BE2C (cell line): ENCODE data around the gene KRT27.

Experiments
- DNase-seq: peaks from one replicate; pipeline ENCODE4 v3.0.0-alpha.2; 2020
- H3K27me3 ChIP-seq: fragments of 250-450 bp; sonication (Bioruptor Pico); 2 replicates; pipeline ENCODE4 v1.5.1; 2020; ENCODE audit warnings: mild to moderate bottlenecking
- H3K36me3 ChIP-seq: fragments of 250-450 bp; sonication (Bioruptor Pico); 2 replicates; pipeline ENCODE4 v1.5.1; 2020; ENCODE audit warnings: mild to moderate bottlenecking
- H3K4me1 ChIP-seq: fragments of 250-450 bp; sonication (Bioruptor Pico); 2 replicates; pipeline ENCODE4 v1.5.1; 2020
- H3K4me3 ChIP-seq: 2 replicates; pipeline ENCODE4 v1.5.1; 2011; ENCODE audit warnings: low read depth, low read length
- H3K9me3 ChIP-seq: fragments of 250-450 bp; sonication (Bioruptor Pico); 2 replicates; pipeline ENCODE4 v1.5.1; 2020
- CTCF ChIP-seq: IDR thresholded peaks from 2 replicates; pipeline ENCODE4 v1.5.1; 2012; ENCODE audit warnings: mild to moderate bottlenecking, low read depth, low read length

The KRT27 gene

GRCh38 chr17:40813804-40814203 lies 31.5 kb upstream of the KRT27 start:
- H3K4me1 ChIP-seq: no peaks in the 10 kb centered on the region
- H3K36me3 ChIP-seq: no peaks in the 10 kb centered on the region
- no peak for DNase-seq
- no peaks in the 10 kb centered on the region for H3K9me3 ChIP-seq
- TF ChIP-seq CTCF: no peak
- H3K27me3 ChIP-seq: peaks cover 27% of the 10 kb centered on the region
- no peak overlapping the region for H3K4me3 ChIP-seq

GRCh38 chr17:40812639-40813038 lies 30.3 kb upstream of the KRT27 start:
- Histone ChIP-seq H3K4me1 (no peaks in the 10 kb centered on the region), H3K9me3 (no peaks in the 10 kb centered on the region), H3K27me3 (peaks cover 36% of the 10 kb centered on the region), H3K4me3 (no peak overlapping the region), H3K36me3 (no peaks in the 10 kb centered on the region)
- no peak for DNase-seq
- no peak for TF ChIP-seq CTCF

DNA sequence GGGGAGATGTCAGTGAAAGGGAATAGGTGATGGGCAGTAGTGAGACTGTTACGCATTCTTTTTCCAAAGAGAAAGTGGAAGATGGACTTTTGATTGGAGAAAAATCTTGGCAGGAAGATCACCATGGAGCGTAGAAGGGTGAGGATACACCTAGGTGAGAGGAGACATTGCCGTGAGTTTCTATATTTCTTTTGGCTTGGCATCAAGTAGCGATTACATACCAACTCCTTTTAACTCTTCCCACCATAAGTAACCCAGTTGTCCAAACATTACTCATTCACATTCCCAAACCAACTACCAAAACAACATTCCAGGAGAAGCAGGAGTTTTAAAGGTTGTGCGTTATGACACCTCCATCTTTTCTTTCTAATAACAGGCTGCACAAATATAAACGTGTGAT lies 28.1 kb upstream of the KRT27 start:
- DNase-seq: no peak
- H3K4me1 ChIP-seq: no peaks in the 10 kb centered on the region

GRCh38 chr17:40809721-40810421 lies 27.5 kb upstream of the KRT27 start:
- DNase-seq: no peak
- Histone ChIP-seq H3K4me3 (no peak overlapping the region), H3K36me3 (no peaks in the 10 kb centered on the region), H3K9me3 (no peaks in the 10 kb centered on the region), H3K27me3 (peaks cover 64% of the 10 kb centered on the region), H3K4me1 (no peaks in the 10 kb centered on the region)
- no peak for TF ChIP-seq CTCF

More for the DNA sequence above, 28.1 kb upstream of the KRT27 start:
- Histone ChIP-seq H3K36me3 (no peaks in the 10 kb centered on the region), H3K27me3 (peaks cover 57% of the 10 kb centered on the region), H3K4me3 (no peak overlapping the region), H3K9me3 (no peaks in the 10 kb centered on the region)
- TF ChIP-seq CTCF: no peak

DNA sequence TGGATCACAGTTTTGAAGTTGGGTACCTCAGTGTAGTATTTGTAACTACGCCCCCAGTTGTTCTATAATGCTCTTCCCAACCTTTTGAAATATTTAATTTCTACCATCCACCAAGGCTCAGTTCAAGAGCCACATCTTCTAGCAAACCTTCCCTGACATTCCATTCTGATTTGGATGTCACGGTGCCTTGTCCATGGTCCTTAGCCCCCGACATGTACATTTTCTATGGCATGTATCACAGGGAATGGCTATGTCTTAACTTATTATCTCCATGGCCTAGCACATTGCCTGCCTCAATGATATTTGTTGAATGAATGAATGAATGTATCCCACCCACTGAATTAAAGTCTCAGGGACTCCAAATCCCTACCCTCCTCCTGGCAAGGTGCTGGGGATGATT lies 23.8 kb upstream of the KRT27 start:
- Histone ChIP-seq H3K9me3 (no peaks in the 10 kb centered on the region), H3K27me3 (peaks cover 82% of the 10 kb centered on the region), H3K36me3 (no peaks in the 10 kb centered on the region), H3K4me3 (no peak overlapping the region), H3K4me1 (no peaks in the 10 kb centered on the region)
- no peak for TF ChIP-seq CTCF
- no peak for DNase-seq

DNA sequence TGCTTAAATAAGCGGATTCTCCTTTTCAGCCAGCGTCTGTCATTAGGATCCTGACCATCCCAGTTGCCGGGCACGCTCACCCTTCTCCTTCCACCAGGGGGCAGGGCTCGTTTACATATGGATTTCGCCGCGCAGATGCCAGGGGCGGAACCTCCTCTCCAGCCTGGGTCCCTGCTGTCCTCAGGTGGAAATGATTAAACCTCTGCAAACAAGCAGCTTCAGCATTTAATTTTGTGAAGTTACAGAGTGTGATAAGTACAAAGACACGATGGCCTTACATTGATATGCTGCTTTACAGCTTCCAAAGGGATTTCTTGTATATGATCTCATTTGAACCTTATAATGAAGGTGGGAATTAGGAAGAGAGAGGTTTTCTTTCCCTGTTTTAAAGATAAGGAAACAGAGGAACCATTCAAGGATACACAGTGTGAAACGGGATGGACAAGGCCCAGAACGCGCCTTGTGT lies 21.3 kb upstream of the KRT27 start:
- Histone ChIP-seq H3K4me1 (no peaks in the 10 kb centered on the region), H3K4me3 (no peak overlapping the region), H3K36me3 (no peaks in the 10 kb centered on the region), H3K9me3 (no peaks in the 10 kb centered on the region), H3K27me3 (peaks cover 82% of the 10 kb centered on the region)
- peak; percentile 93 for TF ChIP-seq CTCF
- peak; percentile 84 for DNase-seq
